WERI-Rb-1 (cell line): ENCODE data around the gene TERC.
"Not testable (repeated sequence)": the region's sequence is repeated elsewhere in the genome, so short reads cannot be mapped to it uniquely, and the experiment has no call there.

Source experiments
- DNase-seq: peaks from one replicate; pipeline ENCODE4 v3.0.0-alpha.2; 2020
- H3K27ac ChIP-seq: fragments of 250-450 bp; sonication (Bioruptor Pico); 2 replicates; pipeline ENCODE4 v1.5.1; 2020; ENCODE audit warnings: mild to moderate bottlenecking, moderate library complexity
- H3K27me3 ChIP-seq: fragments of 250-450 bp; sonication (Bioruptor Pico); 2 replicates; pipeline ENCODE4 v1.5.1; 2021; ENCODE audit warnings: mild to moderate bottlenecking, low read depth, moderate library complexity; ENCODE audit not compliant: insufficient read depth, severe bottlenecking
- H3K36me3 ChIP-seq: fragments of 250-450 bp; sonication (Bioruptor Pico); 2 replicates; pipeline ENCODE4 v1.5.1; 2020; ENCODE audit warnings: mild to moderate bottlenecking, moderate library complexity
- H3K4me3 ChIP-seq: 2 replicates; pipeline ENCODE4 v1.5.1; 2011; ENCODE audit warnings: low read depth, mild to moderate bottlenecking, control low read depth, low read length
- H3K9me3 ChIP-seq: fragments of 250-450 bp; sonication (Bioruptor Pico); 2 replicates; pipeline ENCODE4 v1.5.1; 2021; ENCODE audit warnings: mild to moderate bottlenecking, moderate library complexity; ENCODE audit not compliant: severe bottlenecking
- TF ChIP-seq, protein P1 (sequence below): IDR thresholded peaks from 2 replicates; pipeline ENCODE4 v1.5.1; 2011; ENCODE audit warnings: low read depth, mild to moderate bottlenecking, control low read depth, inconsistent platforms, low read length

The TERC gene

DNA sequence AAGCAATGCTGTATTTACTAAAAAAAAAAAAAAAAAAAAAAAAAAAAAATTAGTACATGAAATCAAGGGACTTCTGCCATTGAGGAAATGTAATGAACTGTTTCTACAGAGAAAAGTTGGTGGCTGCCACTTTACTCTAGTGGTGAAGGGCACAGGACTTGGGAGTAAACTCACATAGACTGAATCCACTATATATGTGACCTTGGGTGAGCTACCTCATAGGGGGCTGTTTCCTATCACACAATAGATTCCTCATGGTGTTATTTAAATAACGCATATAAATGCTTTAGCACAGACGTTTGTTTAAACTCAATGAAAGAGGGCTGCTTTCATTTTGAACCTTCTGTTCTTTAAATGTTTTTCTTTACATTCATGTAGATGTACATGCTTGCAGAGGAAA is 25.8 kb downstream of the TERC start:
- TF ChIP-seq, protein P1, sequence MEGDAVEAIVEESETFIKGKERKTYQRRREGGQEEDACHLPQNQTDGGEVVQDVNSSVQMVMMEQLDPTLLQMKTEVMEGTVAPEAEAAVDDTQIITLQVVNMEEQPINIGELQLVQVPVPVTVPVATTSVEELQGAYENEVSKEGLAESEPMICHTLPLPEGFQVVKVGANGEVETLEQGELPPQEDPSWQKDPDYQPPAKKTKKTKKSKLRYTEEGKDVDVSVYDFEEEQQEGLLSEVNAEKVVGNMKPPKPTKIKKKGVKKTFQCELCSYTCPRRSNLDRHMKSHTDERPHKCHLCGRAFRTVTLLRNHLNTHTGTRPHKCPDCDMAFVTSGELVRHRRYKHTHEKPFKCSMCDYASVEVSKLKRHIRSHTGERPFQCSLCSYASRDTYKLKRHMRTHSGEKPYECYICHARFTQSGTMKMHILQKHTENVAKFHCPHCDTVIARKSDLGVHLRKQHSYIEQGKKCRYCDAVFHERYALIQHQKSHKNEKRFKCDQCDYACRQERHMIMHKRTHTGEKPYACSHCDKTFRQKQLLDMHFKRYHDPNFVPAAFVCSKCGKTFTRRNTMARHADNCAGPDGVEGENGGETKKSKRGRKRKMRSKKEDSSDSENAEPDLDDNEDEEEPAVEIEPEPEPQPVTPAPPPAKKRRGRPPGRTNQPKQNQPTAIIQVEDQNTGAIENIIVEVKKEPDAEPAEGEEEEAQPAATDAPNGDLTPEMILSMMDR = no peak
- DNase-seq = no peak
- no peak overlapping the region for H3K27ac ChIP-seq
- peaks cover 7% of the 10 kb centered on the region for H3K9me3 ChIP-seq
- H3K36me3 ChIP-seq = no peaks in the 10 kb centered on the region
- H3K4me3 ChIP-seq = no peak overlapping the region
- H3K27me3 ChIP-seq = no peaks in the 10 kb centered on the region

DNA sequence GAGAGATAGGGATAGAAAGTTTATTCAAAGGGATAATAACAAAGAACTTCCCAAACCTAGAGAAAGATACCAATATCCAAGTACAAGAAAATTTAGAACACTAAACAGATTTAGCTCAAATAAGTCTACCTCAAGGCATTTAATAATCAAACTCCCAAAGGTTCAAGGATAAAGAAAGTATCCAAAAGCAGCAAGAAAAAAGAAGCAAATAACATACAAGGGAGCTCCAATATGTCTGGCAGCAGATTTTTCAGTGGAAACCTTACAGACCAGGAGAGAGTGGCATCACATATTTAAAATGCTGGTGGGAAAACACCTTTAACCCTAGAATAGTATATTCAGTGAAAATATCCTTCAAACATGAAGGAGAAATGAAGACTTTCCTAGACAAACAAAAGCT is 33.0 kb downstream of the TERC start:
- H3K27me3 ChIP-seq, H3K36me3 ChIP-seq, H3K27ac ChIP-seq, DNase-seq, H3K4me3 ChIP-seq: not testable (repeated sequence)
- peaks cover 11% of the 10 kb centered on the region for H3K9me3 ChIP-seq

DNA sequence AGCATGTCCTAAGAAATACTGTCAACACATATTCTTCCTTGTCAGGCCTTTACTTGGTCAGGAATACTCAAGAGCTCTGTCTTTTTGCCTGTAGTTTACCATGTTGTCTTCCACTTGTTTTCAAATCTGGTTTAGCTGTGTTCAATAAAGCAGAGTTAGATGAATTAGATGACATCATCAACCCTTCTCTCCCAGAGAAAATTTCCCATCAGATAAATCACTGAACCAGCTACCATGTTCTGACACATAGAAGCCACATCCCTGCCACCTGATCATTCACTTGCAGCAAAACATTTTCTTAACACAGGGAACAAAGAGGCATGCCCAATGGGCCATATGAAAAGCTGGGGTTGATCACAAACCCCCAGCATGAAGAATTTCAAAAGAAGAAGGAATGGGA is 42.1 kb downstream of the TERC start:
- H3K36me3 ChIP-seq = no peaks in the 10 kb centered on the region
- H3K27ac ChIP-seq = no peak overlapping the region
- DNase-seq = no peak
- H3K9me3 ChIP-seq = peaks cover 3% of the 10 kb centered on the region
- H3K27me3 ChIP-seq = no peaks in the 10 kb centered on the region
- no peak overlapping the region for H3K4me3 ChIP-seq
- TF ChIP-seq, protein P1 = no peak

DNA sequence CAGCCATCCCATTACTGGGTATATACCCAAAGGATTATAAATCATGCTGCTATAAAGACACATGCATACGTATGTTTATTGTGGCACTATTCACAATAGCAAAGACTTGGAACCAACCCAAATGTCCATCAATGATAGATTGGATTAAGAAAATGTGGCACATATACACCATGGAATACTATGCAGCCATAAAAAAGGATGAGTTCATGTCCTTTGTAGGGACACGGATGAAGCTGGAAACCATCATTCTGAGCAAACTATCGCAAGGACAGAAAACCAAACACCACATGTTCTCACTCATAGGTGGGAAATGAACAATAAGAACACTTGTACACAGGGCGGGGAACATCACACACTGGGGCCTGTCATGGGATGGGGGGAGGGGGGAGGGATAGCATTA is 46.4 kb downstream of the TERC start:
- not testable (repeated sequence) for H3K27me3 ChIP-seq, DNase-seq, H3K4me3 ChIP-seq, H3K27ac ChIP-seq, H3K36me3 ChIP-seq, H3K9me3 ChIP-seq
